DOHH2 (cell line): Measurements from ENCODE around the gene IL25.

Experiments
- H3F3A ChIP-seq: fragments of 200-600 bp; sonication (generic), shearing (Covaris generic); 2 replicates; pipeline ENCODE4 v1.6.0; 2016; ENCODE audit warnings: antibody characterized with exemption, mild to moderate bottlenecking; ENCODE audit not compliant: control insufficient read depth, insufficient read depth
- H3K27ac ChIP-seq: fragments of 200-600 bp; sonication (generic); 2 replicates; pipeline ENCODE4 v1.5.1; 2014; ENCODE audit warnings: low read depth, mild to moderate bottlenecking, low read length, moderate library complexity
- H3K27me3 ChIP-seq: fragments of 200-600 bp; sonication (generic); 2 replicates; pipeline ENCODE4 v1.6.1; 2014; ENCODE audit warnings: mild to moderate bottlenecking, low read length, mixed read lengths; ENCODE audit not compliant: control insufficient read depth
- H3K36me3 ChIP-seq: fragments of 200-600 bp; sonication (generic); 2 replicates; pipeline ENCODE4 v1.6.1; 2014; ENCODE audit warnings: mild to moderate bottlenecking, low read length, moderate library complexity, mixed read lengths; ENCODE audit not compliant: control insufficient read depth
- H3K4me1 ChIP-seq: fragments of 200-600 bp; sonication (generic); 2 replicates; pipeline ENCODE4 v1.6.1; 2014; ENCODE audit warnings: mild to moderate bottlenecking, low read length, mixed read lengths; ENCODE audit not compliant: control insufficient read depth
- H3K4me2 ChIP-seq: fragments of 200-600 bp; sonication (generic); 2 replicates; pipeline ENCODE4 v1.6.0; 2014; ENCODE audit warnings: mild to moderate bottlenecking, low read length, moderate library complexity
- H3K4me3 ChIP-seq: fragments of 200-600 bp; sonication (generic); 2 replicates; pipeline ENCODE4 v1.5.1; 2014; ENCODE audit warnings: mild to moderate bottlenecking, low read length, mixed read lengths
- H3K79me2 ChIP-seq: fragments of 200-600 bp; sonication (generic); 2 replicates; pipeline ENCODE4 v1.6.1; 2014; ENCODE audit warnings: mild to moderate bottlenecking, low read length, mixed read lengths; ENCODE audit not compliant: control insufficient read depth
- H3K9me2 ChIP-seq: fragments of 200-600 bp; sonication (generic); replicated peaks from 2 replicates; pipeline ENCODE4 v1.6.1; 2014; ENCODE audit warnings: mild to moderate bottlenecking, low read length, mixed read lengths; ENCODE audit not compliant: control insufficient read depth
- H3K9me3 ChIP-seq: fragments of 200-600 bp; sonication (generic); 2 replicates; pipeline ENCODE4 v1.6.1; 2014; ENCODE audit warnings: antibody characterized with exemption, low read length, mixed read lengths; ENCODE audit not compliant: control insufficient read depth, insufficient read depth
- H4K20me1 ChIP-seq: fragments of 200-600 bp; sonication (generic); 2 replicates; pipeline ENCODE4 v1.6.0; 2014; ENCODE audit warnings: low read depth, mild to moderate bottlenecking, antibody characterized with exemption, low read length, moderate library complexity; ENCODE audit not compliant: control insufficient read depth, insufficient read depth
- EZH2phosphoT487 ChIP-seq: fragments of 200-600 bp; sonication (generic); IDR thresholded peaks from 2 replicates; pipeline ENCODE4 v1.6.1; 2017; ENCODE audit warnings: borderline replicate concordance, mild to moderate bottlenecking, antibody characterized with exemption, low read length, moderate library complexity, mixed read lengths
- TF ChIP-seq, protein P1 (sequence below): fragments of 200-600 bp; sonication (generic); IDR thresholded peaks from one replicate; pipeline ENCODE4 v1.5.1; 2014; ENCODE audit warnings: antibody characterized with exemption, mild to moderate bottlenecking, low read depth, low read length; ENCODE audit not compliant: poor library complexity, severe bottlenecking

IL25 gene

DNA sequence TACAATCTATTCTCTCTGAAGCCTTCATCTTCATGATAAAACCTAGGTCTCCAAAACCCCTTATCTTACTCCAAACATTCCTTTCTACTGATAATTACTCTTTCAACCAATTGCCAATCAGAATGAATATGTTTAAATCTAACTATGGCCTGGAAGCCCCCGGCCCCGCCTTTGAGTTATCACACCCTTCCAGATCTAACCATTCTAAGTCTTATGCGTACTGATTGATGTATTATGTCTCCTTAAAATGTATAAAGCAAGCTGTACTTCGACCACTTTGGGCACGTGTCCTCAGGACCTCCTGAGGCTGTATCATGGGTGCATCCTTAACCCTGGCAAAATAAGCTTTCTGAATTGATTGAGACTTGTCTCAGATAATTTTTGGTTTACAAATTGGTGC, 37.0 kb upstream of the IL25 start:
- H3K79me2 ChIP-seq, result no peaks in the 10 kb centered on the region
- H3K27ac ChIP-seq, result no peak overlapping the region
- H3F3A ChIP-seq, result no peaks in the 10 kb centered on the region
- TF ChIP-seq, protein P1, sequence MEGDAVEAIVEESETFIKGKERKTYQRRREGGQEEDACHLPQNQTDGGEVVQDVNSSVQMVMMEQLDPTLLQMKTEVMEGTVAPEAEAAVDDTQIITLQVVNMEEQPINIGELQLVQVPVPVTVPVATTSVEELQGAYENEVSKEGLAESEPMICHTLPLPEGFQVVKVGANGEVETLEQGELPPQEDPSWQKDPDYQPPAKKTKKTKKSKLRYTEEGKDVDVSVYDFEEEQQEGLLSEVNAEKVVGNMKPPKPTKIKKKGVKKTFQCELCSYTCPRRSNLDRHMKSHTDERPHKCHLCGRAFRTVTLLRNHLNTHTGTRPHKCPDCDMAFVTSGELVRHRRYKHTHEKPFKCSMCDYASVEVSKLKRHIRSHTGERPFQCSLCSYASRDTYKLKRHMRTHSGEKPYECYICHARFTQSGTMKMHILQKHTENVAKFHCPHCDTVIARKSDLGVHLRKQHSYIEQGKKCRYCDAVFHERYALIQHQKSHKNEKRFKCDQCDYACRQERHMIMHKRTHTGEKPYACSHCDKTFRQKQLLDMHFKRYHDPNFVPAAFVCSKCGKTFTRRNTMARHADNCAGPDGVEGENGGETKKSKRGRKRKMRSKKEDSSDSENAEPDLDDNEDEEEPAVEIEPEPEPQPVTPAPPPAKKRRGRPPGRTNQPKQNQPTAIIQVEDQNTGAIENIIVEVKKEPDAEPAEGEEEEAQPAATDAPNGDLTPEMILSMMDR, result no peak
- no peak for TF ChIP-seq EZH2phosphoT487
- H3K4me1 ChIP-seq, result no peaks in the 10 kb centered on the region
- H3K4me3 ChIP-seq, result no peak overlapping the region
- no peaks in the 10 kb centered on the region for H3K9me3 ChIP-seq
- no peaks in the 10 kb centered on the region for H3K36me3 ChIP-seq
- no peaks in the 10 kb centered on the region for H4K20me1 ChIP-seq
- H3K9me2 ChIP-seq, result no peaks in the 10 kb centered on the region
- no peak overlapping the region for H3K4me2 ChIP-seq
- no peaks in the 10 kb centered on the region for H3K27me3 ChIP-seq

DNA sequence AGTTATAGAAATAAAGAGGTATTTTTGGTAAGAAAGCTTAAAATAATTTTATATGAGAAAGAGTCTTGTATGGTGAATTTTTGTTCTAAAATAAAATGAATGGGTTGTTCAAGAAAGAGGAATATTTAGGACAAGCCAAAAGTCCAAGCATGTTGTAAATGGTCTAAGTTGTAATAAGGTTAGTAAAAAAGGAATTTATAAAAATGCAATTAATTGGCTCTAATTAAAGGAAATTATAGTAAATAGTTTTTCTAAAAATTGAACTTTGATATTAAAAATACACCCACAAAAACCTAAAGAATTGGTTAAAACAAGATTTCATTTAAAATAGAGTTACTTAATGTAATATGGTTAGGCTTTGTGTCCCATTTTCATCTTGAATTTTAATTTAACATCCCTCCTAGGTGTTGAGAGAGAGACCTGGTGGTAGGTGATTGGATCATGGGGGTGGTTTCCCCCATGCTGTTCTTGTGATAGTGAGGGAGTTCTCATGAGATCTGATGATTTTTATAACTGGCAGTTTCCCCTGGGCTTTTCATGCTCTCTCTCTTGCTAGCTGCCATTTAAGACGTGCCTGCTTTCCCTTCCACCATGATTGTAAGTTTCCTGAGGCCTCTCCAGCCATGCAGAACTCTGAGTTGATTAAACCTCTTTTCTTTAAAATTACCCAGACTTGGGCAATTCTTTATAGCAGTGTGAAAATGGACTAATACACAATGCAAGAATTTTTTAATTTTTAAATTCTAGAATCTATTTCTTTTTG, 32.9 kb upstream of the IL25 start:
- no peaks in the 10 kb centered on the region for H3K9me3 ChIP-seq

DNA sequence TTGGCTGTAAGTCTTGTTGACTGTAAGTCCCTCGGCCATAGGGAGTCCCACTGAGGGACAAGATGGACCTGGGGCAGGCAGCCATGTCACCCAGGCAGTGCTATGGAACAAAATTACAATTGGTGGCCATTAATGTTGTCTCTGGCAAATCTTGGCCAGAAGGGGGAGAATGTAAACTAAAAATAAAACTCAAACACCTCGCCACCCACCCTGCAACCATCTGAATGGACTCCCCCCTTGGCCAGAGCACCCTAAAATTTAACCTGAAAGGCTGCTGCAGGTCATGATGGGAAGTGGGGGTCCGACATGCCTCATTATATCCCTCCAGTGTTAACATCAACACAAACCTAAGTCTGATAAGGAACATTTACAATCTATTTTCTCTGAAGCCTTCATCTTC, 28.1 kb upstream of the IL25 start:
- Histone ChIP-seq H3K36me3 (no peaks in the 10 kb centered on the region), H3F3A (no peaks in the 10 kb centered on the region), H3K79me2 (no peaks in the 10 kb centered on the region), H3K27me3 (peaks cover 6% of the 10 kb centered on the region), H3K4me1 (no peaks in the 10 kb centered on the region), H3K4me2 (no peak overlapping the region), H4K20me1 (no peaks in the 10 kb centered on the region), H3K9me2 (no peaks in the 10 kb centered on the region), H3K27ac (no peak overlapping the region), H3K9me3 (no peaks in the 10 kb centered on the region), H3K4me3 (no peak overlapping the region)
- TF ChIP-seq, protein P1, result no peak
- no peak for TF ChIP-seq EZH2phosphoT487

More for the DNA sequence above, 32.9 kb upstream of the IL25 start:
- Histone ChIP-seq H3K4me2 (no peak overlapping the region), H3K9me2 (no peaks in the 10 kb centered on the region), H3F3A (no peaks in the 10 kb centered on the region), H3K4me1 (no peaks in the 10 kb centered on the region), H3K36me3 (no peaks in the 10 kb centered on the region), H4K20me1 (no peaks in the 10 kb centered on the region), H3K79me2 (no peaks in the 10 kb centered on the region), H3K4me3 (no peak overlapping the region), H3K27ac (no peak overlapping the region), H3K27me3 (peaks cover 6% of the 10 kb centered on the region)
- no peak for TF ChIP-seq EZH2phosphoT487
- TF ChIP-seq, protein P1, result no peak
